ENCODE data around the gene GLRX.
"Not testable (repeated sequence)": the region's sequence is repeated elsewhere in the genome, so short reads cannot be mapped to it uniquely, and the experiment has no call there.

The GLRX gene

DNA sequence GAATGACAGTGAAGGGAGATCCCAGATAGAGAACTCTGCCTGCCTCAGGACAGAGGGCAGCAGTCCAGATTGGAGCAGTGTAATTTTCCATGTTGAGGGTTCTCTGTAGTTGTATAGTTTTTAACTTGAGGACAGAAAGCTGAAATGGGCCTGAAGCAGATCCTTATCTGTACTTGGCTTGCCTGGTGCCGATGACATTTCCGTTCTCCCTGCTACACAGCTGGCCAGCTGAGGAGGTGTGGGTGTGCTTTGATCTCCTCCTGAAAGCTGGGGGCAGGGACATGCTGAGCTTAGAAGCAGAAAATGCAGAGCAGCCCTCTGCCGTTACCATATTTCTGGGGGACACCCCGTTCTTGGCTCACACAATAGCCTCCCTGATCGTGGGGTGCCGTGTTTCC lies 10.5 kb downstream of the GLRX start:
- TF ChIP-seq POLR2A (IDR thresholded peaks at IDR 0.05; ENCODE audit: low read length) (no peak), GATA1 (IDR thresholded peaks at IDR 0.05; ENCODE audit: low read depth, low read length) (no peak)
- peak; percentile 24 to 27 for DNase-seq

DNA sequence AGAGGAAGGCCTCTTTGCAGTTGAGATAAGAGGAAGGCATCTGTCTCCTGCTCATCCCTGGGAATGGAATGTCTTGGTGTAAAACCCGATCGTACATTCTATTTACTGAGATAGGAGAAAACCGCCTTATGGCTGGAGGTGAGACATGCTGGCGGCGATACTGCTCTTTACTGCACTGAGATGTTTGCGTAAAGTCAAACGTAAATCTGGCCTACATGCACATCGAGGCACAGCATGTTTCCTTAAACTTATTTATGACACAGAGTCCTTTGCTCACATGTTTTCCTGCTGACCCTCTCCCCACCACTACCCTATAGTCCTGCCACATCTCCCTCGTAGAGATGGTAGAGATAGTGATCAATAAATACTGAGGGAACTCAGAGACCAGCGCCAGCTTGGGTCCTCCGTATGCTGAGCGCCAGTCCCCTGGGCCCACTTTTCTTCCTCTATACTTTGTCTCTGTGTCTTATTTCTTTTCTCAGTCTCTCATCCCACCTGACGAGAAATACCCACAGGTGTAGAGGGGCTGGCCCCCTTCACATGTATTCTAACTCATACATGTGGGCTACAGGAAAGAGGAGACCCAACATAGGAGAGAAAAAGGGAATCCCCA lies 11.0 kb downstream of the GLRX start:
- DNase-seq, result not testable (repeated sequence)

DNA sequence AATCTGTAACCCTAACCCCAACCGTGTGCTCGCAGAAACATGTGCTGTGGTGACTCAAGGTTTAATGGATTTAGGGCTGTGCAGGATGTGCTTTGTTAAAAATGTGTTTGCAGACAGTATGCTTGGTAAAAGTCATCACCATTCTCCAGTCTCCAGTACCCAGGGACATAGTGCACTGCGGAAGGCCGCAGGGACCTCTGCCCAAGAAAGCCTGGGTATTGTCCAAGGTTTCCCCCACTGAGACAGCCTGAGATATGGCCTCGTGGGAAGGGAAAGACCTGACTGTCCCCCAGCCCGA lies 11.5 kb downstream of the GLRX start:
- not testable (repeated sequence) for DNase-seq

DNA sequence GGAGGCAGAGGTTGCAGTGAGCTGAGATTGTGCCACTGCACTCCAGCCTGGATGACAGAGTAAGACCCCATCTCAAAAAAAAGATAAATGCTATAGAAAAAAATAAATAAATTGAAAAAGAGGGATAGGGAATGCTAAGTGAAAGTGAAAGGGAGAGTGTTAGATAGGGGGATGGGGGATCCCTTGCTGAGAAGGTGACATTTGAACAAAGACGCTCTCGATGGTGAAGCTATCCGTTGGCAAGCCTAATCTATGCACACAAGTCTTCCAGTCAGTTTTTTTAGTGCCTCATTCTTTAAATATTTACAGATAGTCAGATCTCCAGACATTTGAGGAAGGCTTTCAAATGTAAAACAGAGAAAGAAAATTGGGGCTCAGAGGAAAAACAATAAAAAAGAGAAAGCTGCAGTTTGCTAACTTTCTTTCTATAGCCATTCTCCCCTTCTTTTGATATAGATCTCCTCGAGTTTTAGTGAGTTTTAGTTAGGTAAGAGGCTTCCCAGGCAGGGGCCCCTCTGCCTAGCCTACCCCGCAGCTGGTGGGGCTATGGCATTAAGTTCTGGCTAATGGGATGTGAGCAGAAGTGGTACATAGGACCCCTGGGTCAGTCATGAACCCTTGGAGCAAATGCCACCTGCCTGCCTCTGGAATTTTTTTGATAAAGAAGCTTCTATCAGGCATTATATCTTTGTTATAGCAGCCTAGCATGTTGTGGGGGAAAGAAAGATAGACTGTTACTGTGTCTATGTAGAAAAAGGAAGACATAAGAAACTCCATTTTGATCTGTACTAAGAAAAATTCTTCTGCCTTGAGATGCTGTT lies 12.0 kb downstream of the GLRX start:
- no peak for DNase-seq
- no peak for TF ChIP-seq POLR2A (IDR thresholded peaks at IDR 0.05; ENCODE audit: low read length)
- no peak for TF ChIP-seq GATA1 (IDR thresholded peaks at IDR 0.05; ENCODE audit: low read depth, low read length)

DNA sequence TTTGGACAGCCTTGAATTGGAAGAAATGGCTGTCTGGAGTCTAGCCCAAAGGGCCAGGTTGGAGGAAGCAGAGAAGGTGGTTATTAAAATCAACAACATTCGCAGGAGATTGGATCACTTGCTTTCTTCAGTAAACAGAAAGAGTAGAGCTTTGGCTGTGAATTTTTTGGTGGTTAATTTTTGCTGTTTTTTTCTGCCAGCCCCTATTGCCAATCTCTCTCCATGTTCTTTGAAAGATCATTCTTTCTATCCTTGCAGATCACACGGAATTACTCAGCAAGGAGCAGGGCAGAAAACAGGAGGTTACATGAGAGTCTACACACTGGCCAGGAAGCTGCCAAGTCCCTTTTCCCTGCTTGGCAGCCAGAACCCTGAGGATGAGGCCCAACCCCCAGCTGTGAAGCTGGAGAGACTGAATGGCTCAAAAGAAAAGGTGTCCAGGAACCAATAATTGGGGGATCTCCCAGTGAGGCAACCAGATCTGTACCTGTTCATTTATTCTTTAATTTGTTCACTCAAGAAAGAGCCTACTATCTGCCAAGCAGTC lies 13.0 kb downstream of the GLRX start:
- no peak for DNase-seq

DNA sequence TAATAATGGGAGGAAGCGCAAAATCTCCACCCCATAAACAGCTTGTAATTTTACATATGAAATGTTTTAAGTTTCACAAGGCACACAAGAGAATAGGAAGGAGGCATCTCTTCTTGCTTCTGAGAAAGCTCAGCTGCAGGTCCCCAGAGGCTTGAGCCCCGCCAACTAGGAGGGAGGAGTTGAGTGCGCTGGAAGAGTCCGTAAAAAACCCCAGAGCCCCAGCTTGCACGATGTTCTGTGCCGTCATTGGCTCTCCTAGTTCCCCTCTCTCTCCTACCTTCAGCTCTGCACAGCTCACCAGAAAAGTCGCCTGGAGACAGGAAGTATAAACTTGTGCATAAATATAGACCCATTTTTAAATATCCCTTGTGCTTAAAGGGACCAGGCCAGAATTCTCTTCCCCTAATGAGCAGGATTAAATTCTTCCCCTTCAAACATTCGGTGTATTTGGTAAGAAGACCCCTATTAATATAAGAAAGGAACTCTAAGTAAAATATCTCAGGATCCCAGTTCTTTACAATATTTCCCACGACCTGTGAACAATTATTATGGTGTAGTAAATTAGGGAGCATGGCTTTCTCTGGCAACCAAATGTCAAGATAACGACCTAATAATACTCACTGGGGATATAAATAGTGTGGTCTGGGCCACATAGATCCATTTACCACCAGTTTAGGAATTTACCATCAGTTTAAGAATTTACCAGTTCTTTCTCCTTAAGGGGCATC lies 13.7 kb downstream of the GLRX start:
- peak; percentile 18 to 24 for DNase-seq
- TF ChIP-seq GATA1 (IDR thresholded peaks at IDR 0.05; ENCODE audit: low read depth, low read length) (no peak), POLR2A (IDR thresholded peaks at IDR 0.05; ENCODE audit: low read length) (no peak)

More for the DNA sequence above, 13.0 kb downstream of the GLRX start:
- TF ChIP-seq POLR2A (IDR thresholded peaks at IDR 0.05; ENCODE audit: low read length) (no peak), GATA1 (IDR thresholded peaks at IDR 0.05; ENCODE audit: low read depth, low read length) (no peak)

DNA sequence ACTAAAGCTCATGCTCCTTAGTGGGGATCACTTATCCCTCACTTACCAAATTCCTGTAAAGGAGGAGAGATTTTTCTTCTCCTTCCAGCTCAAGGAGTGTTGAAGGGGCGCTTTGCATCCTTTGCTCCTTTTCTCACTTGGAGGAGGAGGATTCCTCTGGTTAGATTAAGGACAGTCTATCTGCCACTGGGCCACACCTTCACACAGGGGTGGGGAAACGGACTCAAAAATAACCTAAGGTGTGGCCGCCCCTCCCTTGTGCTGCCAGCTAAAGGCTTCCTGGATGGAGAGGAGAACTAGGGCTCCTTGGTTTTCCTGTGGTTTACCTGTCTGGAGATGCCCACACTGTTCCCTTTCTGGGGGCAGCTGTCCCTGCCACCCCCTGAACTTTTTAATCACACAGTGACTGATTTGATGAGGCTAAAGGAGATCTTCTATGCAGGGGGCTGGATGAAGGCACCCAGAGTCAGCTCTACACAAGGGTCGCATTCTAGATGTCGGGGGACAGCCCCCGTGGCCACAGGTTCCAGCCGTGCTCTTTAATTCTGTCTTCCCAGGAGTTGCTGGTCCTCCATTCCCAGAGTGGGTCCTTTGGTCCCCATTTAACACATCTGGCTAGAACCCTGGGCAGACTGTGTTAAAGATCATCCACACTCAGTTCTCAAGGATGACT lies 14.4 kb downstream of the GLRX start:
- no peak for DNase-seq
- TF ChIP-seq GATA1 (IDR thresholded peaks at IDR 0.05; ENCODE audit: low read depth, low read length) (no peak), POLR2A (IDR thresholded peaks at IDR 0.05; ENCODE audit: low read length) (no peak)

DNA sequence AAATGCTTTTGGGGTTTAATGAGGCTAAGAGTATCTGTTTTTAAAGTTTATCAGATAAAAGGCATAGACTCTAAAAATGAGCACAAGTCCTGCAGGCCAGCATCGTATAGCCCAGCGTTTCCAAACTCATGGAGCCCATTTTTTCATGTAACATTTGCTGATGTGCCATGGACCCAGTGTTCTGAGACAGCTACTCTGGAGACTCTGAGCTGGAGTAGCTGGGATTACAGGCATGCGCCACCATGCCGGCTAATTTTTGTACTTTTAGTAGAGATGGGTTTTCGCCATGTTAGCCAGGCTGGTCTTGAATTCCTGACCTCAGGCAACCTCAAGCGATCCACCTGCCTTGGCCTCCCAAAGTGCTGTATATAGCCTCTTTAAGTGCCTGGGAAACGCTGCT lies 15.8 kb downstream of the GLRX start:
- DNase-seq, result no peak
- TF ChIP-seq POLR2A (IDR thresholded peaks at IDR 0.05; ENCODE audit: low read length) (no peak), GATA1 (IDR thresholded peaks at IDR 0.05; ENCODE audit: low read depth, low read length) (no peak)

DNA sequence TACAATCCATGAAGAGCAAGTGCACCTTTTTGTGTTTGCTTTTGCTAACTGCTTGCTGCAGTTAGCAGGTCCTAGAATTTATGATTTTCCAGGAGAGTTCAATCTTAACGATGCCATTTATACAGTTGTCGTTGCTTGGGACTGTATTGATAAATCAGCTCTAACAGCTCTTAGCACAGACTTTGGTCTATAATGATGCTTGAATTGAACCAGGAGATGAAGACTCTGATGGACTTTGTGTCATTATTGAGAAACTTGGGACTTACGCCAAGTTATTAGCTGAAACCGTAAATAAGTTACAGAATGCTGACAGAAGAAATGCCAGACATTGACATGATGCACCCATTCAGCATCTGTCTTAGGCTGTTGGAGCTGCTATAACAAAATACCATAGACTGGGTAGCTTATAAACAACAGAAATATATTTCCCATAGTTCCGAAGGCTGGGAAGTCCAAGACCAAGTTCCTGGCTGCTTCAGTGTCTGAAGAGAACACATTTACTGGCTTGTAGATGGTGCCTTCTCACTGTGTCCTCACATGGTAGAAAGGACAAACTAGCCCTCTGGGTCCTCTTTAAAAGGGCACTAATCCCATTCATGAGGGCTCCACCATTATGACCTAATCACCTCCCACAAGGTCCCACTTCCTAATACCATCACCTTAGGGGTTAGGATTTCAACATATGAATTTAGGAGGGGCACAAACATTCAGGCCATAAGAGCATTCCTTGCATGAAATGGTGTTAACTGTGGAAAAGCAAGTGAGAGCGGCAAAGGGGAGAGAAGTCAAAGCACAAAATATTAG lies 17.6 kb downstream of the GLRX start:
- no peak for TF ChIP-seq GATA1 (IDR thresholded peaks at IDR 0.05; ENCODE audit: low read depth, low read length)
- no peak for TF ChIP-seq POLR2A (IDR thresholded peaks at IDR 0.05; ENCODE audit: low read length)
- no peak for DNase-seq

DNA sequence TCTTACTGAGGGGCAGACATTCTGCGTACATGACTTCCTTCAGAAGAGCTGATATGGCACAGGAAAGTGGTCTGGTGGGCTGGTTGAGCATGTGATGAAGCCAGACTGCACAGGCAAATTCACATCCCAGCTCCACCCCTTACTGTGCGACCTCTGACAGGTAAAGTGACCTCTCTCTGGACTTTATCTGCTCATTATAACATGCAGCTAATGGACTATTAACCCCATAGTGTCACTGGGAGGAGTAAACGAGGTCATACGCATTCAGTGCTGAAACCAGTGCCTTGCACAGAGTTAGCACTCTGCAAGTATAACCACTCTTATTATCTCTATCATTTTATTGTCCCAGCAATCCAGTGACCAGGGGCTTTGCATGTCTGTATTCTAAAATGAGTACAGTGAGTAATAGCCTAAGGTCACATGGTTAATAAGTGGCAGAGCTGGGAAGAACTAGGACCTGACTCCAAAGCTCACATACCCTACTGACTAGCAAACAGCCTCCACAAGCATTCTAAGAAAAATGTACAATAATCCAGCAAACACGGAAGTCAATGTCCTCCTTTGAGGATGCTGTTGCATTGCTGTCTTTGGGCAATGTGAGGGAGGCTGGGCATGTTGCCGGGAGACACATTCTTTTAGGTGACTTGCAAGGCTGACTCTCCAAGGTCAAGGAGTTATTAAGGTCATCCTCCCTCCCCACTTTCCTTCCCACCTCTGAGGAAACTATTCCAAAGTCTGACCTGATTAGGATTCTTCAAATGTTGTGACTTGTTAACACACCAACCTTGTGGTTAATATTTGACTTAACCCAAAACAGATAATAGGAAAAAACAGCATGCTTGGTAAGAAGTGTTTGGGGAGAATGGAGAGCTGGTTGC lies 19.0 kb downstream of the GLRX start:
- no peak for DNase-seq
- no peak for TF ChIP-seq POLR2A (IDR thresholded peaks at IDR 0.05; ENCODE audit: low read length)
- no peak for TF ChIP-seq GATA1 (IDR thresholded peaks at IDR 0.05; ENCODE audit: low read depth, low read length)

DNA sequence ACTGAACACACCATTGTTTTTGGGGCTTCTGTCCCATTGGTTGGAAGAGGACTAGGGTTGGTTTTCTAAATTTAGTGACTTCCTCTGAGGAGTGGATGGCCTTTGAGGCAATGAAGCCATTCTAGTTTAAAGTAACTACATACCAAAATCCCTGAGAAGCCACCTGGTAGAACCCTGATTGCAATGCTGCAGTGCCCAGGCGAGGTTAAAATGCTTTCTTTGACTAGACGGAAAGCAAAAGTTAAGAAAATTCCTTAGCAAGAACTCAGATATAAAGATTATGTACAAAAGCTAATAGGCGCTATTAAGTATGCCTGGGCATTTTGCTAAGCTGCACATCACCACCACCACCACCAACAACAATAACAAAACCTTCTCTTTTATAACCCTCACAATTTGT lies 20.6 kb downstream of the GLRX start:
- TF ChIP-seq POLR2A (IDR thresholded peaks at IDR 0.05; ENCODE audit: low read length) (no peak), GATA1 (IDR thresholded peaks at IDR 0.05; ENCODE audit: low read depth, low read length) (no peak)
- DNase-seq, result no peak

DNA sequence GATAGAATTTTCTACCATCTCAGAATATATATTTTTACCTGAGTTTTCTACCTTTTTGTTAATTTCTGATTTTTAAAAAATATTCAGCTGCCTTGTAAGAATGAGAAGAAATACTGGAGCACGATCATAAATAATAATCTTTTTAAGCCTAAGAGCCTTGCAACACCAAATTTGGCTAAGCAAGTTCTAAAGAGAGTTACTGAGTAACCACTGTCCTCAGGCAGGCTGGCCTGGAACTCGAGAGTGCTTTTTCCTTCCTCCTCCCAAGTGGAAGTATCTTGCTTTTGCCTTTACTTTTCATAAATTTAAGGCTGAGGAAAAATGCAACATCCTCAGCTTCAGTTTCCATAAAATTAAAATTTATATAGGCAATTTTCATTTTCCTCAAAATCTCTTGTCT lies 21.0 kb downstream of the GLRX start:
- no peak for DNase-seq
- TF ChIP-seq POLR2A (IDR thresholded peaks at IDR 0.05; ENCODE audit: low read length), result no peak
- TF ChIP-seq GATA1 (IDR thresholded peaks at IDR 0.05; ENCODE audit: low read depth, low read length), result no peak

DNA sequence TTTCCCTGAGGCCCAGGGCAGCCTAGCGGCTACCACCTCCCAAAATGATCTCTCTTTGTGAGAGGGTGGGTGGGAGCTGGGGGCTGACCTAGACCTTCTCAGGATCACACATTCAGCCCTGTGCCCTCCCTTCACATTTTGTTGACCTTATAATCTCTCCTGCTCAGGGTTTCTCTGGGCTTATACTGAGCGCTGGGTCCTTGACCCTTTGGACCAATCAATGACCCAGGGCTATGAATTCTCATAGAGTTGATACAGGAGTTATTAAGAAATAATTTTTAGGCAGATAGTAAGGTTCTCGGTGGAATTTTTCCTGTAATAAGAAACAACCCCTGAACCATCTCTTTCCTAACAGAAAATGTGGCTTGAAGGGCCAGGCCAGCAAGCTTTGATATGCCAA lies 22.0 kb downstream of the GLRX start:
- TF ChIP-seq POLR2A (IDR thresholded peaks at IDR 0.05; ENCODE audit: low read length) (no peak), GATA1 (IDR thresholded peaks at IDR 0.05; ENCODE audit: low read depth, low read length) (no peak)
- DNase-seq, result no peak

Measured in erythroblast (primary cell).